Prostate gland (tissue), 2 donors: Measurements from ENCODE around the gene ABCA2. TPM values are rescaled to one million over a fixed set of nuclear protein-coding genes. Genes with fewer than 3 reads are reported as not detected.

ENCODE experiments used
- DNase-seq: peaks from one replicate; pipeline ENCODE4 v3.0.0-alpha.2; 2019; ENCODE audit warnings: low spot score
- H3K27ac ChIP-seq, 2 donors: fragments of 200-600 bp; sonication (generic); 2 replicates each; pipeline ENCODE4 v1.5.1; 2017 to 2019
- H3K27me3 ChIP-seq: fragments of 200-600 bp; sonication (generic); replicated peaks from 2 replicates; pipeline ENCODE4 v1.5.1; 2019; ENCODE audit not compliant: insufficient read depth
- H3K36me3 ChIP-seq, 2 donors: fragments of 200-600 bp; sonication (generic); 1 replicate in 1 of 2; 2 replicates in 1 of 2; pipeline versions ENCODE4 v1.5.1 to v1.8.1; 2017 to 2019
- H3K4me1 ChIP-seq: fragments of 200-600 bp; sonication (generic); replicated peaks from 2 replicates; pipeline ENCODE4 v1.5.1; 2019
- H3K4me3 ChIP-seq, 2 donors: fragments of 200-600 bp; sonication (generic); 2 replicates each; pipeline ENCODE4 v1.5.1; 2017 to 2019
- H3K9me3 ChIP-seq: fragments of 200-600 bp; sonication (generic); 2 replicates; pipeline ENCODE4 v1.5.1; 2017
- CTCF ChIP-seq, 4 experiments: fragments of 200-600 bp in 2 of 4; fragments of 450-650 bp in 2 of 4; sonication (generic) in 2 of 4; IDR thresholded peaks; 1 replicate in 3 of 4; 2 replicates in 1 of 4; pipeline ENCODE4 v1.5.1; 2016 to 2019; ENCODE audit warnings: antibody characterized with exemption in 4 of 4, mild to moderate bottlenecking in 2 of 4, moderate library complexity in 2 of 4
- POLR2A ChIP-seq: fragments of 450-650 bp; IDR thresholded peaks from one replicate; pipeline ENCODE4 v1.6.1; 2016; ENCODE audit warnings: antibody characterized with exemption, mild to moderate bottlenecking
- POLR2AphosphoS5 ChIP-seq: sonication (generic); formaldehyde crosslinking; IDR thresholded peaks from one replicate; pipeline ENCODE4 v1.6.1; 2017; ENCODE audit warnings: antibody characterized with exemption
- WGBS: methylation state at CpG from one replicate; pipeline ENCODE4 v1.1.5; 2018; 5-methylcytosine and 5-hydroxymethylcytosine counted together
- intact Hi-C: fragments of 100-400 bp; cut with DNase I; formaldehyde crosslinking; loops from one replicate; pipeline ENCODE4 v1.14.2; 2022
- total RNA-seq, 2 donors: library from RNA; depleted of rRNA; stranded (reverse); fragments of >200 nt; gene quantifications; one replicate each; pipeline ENCODE4 v1.1.0, GENCODE V29; 2016

ABCA2 gene
- total RNA-seq, 2 donors from 2014 or later, result 27.4 to 79.1 TPM

- under 1% methylated on average over 41 of the region's 74 CpGs for WGBS
- peak within 1 kb of the TSS; percentile 78 to 87 for H3K27ac ChIP-seq
- no peaks in the 10 kb centered on the region for H3K27me3 ChIP-seq
- H3K36me3 ChIP-seq, result no peaks in the 10 kb centered on the region
- H3K4me1 ChIP-seq, result peaks cover 3% of the 10 kb centered on the region
- peak within 1 kb of the TSS; percentile 34 to 41 for H3K4me3 ChIP-seq
- H3K9me3 ChIP-seq, result no peaks in the 10 kb centered on the region
- TF ChIP-seq POLR2A, result peak; percentile 18
- no peak for TF ChIP-seq CTCF (IDR thresholded peaks at IDR 0.05)
- TF ChIP-seq POLR2AphosphoS5, result peak; percentile 61
- intact Hi-C loops, result no loop called here
- peak; percentile 85 for DNase-seq
Observed at GRCh38 chr9:137070201-137070905, 42.3 kb upstream of the ABCA2 start, which contains the start of gene SAPCD2. SAPCD2 (minus strand) TSS chr9:137070557; CDS start chr9:137070460, 97 bp downstream.

GRCh38 chr9:137069508-137070091 lies 41.6 kb upstream of the ABCA2 start:
- no peak for TF ChIP-seq POLR2A
- WGBS, result 19% methylated on average over 15 of the region's 52 CpGs
- Histone ChIP-seq H3K9me3 (no peaks in the 10 kb centered on the region), H3K27me3 (no peaks in the 10 kb centered on the region), H3K36me3 (no peaks in the 10 kb centered on the region), H3K4me1 (peaks cover 3% of the 10 kb centered on the region), H3K27ac (peak overlapping the region in 1 of 2 donors; percentile 87), H3K4me3 (peak overlapping the region; percentile 34 to 41)
- DNase-seq, result no peak
- intact Hi-C loops, result loop anchor here (10.0 kb wide), 1 partner anchor 285 kb away; no protein-coding TSS in a partner anchor

GRCh38 chr9:137068539-137069507 lies 40.8 kb upstream of the ABCA2 start:
- no peak for DNase-seq
- 92% methylated on average over 17 of the region's 17 CpGs for WGBS
- no peaks in the 10 kb centered on the region for H3K9me3 ChIP-seq
- TF ChIP-seq CTCF (IDR thresholded peaks at IDR 0.05) (no peak), POLR2A (no peak), POLR2AphosphoS5 (no peak)
- no peak overlapping the region for H3K4me3 ChIP-seq
- no peaks in the 10 kb centered on the region for H3K36me3 ChIP-seq
- no peaks in the 10 kb centered on the region for H3K27me3 ChIP-seq
- intact Hi-C loops, result loop anchor here (10.0 kb wide), 1 partner anchor 284 kb away; no protein-coding TSS in a partner anchor
- H3K4me1 ChIP-seq, result peaks cover 3% of the 10 kb centered on the region
- H3K27ac ChIP-seq, result peak overlapping the region in 1 of 2 donors; percentile 34

GRCh38 chr9:137067860-137068538 lies 40.0 kb upstream of the ABCA2 start:
- Histone ChIP-seq H3K9me3 (no peaks in the 10 kb centered on the region), H3K36me3 (no peaks in the 10 kb centered on the region), H3K27ac (peak overlapping the region in 1 of 2 donors; percentile 34), H3K4me1 (peaks cover 3% of the 10 kb centered on the region), H3K4me3 (no peak overlapping the region), H3K27me3 (no peaks in the 10 kb centered on the region)
- WGBS, result 50% methylated on average over 12 of the region's 12 CpGs
- intact Hi-C loops, result loop anchor here (10.0 kb wide), 1 partner anchor 283 kb away; no protein-coding TSS in a partner anchor
- TF ChIP-seq POLR2AphosphoS5 (peak; percentile 68), CTCF (IDR thresholded peaks at IDR 0.05) (peak; percentile 48 to 94 (median 84)), POLR2A (no peak)
- DNase-seq, result peak; percentile 78
